ENCODE measurements around the gene TGM5. TPM values are rescaled to one million over a fixed set of nuclear protein-coding genes. Genes with fewer than 3 reads are reported as not detected.

The TGM5 gene
- total and polyA plus RNA-seq, 2 experiments from 2014 or later: not detected

DNA sequence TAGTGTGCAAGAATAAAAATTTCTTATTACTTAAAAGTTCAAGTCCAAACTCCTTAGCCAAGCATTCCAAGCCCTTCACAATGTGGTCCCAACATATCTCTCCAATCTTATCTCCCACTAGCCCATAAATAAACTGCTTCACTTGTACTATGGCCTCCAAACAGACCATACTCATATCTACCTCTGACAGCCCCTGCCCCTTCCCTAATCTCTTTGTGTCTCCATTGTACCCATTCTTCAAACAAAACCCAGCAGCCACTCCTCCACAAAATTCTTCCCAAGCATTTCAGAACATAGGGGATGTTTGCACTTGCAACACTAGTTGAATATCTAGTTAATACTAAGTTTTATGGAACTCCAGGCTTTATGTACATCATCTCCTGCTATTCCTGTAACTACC is 33.2 kb upstream of the TGM5 start:
- no peak overlapping the region for H3K4me2 ChIP-seq
- no peaks in the 10 kb centered on the region for H4K20me1 ChIP-seq (ENCODE audit: insufficient read depth, poor library complexity, severe bottlenecking)
- H3K9me2 ChIP-seq (replicated peaks; ENCODE audit: insufficient read depth): no peaks in the 10 kb centered on the region
- H3K36me3 ChIP-seq (replicated peaks; ENCODE audit: insufficient read depth, low read depth): no peaks in the 10 kb centered on the region
- no peak overlapping the region for H3K27ac ChIP-seq
- no peaks in the 10 kb centered on the region for H3K4me1 ChIP-seq (ENCODE audit: insufficient read depth)
- TF ChIP-seq CTCF (IDR thresholded peaks at IDR 0.05; ENCODE audit: poor library complexity) (no peak), EZH2phosphoT487 (IDR thresholded peaks at IDR 0.05; ENCODE audit: low read depth, severe bottlenecking, unreplicated experiment) (no peak)
- no peaks in the 10 kb centered on the region for H3K9me3 ChIP-seq (ENCODE audit: low read depth)
- H2AFZ ChIP-seq: no peak overlapping the region
- no peak overlapping the region for H3K4me3 ChIP-seq
- H3K27me3 ChIP-seq: peaks cover 7% of the 10 kb centered on the region
- DNase-seq (ENCODE audit: low spot score): no peak
- H3K79me2 ChIP-seq: no peaks in the 10 kb centered on the region

DNA sequence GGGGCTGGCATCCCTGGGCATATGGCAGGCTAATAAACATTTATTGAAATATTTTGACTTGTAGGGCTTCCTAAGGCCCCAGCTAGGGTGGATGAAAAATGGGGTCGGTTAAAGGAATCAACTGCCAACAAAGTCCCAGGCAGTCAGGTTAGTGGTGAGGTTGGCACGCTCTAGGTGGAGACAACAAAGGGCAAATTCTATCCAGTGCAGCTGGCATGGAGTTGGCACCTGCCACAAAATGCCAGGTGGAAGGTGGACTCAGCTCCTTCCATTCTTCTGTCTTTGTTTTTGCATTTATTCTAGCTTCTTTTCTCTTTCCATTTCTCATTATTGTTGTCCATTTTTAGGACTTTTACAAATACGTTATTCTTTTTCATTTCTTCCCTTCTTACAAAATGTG is 32.7 kb upstream of the TGM5 start:
- Histone ChIP-seq H3K4me1 (ENCODE audit: insufficient read depth) (no peaks in the 10 kb centered on the region), H3K9me2 (replicated peaks; ENCODE audit: insufficient read depth) (no peaks in the 10 kb centered on the region), H3K79me2 (no peaks in the 10 kb centered on the region), H3K36me3 (replicated peaks; ENCODE audit: insufficient read depth, low read depth) (no peaks in the 10 kb centered on the region), H3K4me2 (no peak overlapping the region), H3K27me3 (peaks cover 12% of the 10 kb centered on the region), H3K4me3 (no peak overlapping the region), H3K9me3 (ENCODE audit: low read depth) (no peaks in the 10 kb centered on the region), H2AFZ (no peak overlapping the region), H3K27ac (no peak overlapping the region), H4K20me1 (ENCODE audit: insufficient read depth, poor library complexity, severe bottlenecking) (no peaks in the 10 kb centered on the region)
- 91% methylated on average over 3 of the region's 3 CpGs for WGBS (ENCODE audit: low lambda C conversion rate, missing lambda C conversion rate)
- TF ChIP-seq EZH2phosphoT487 (IDR thresholded peaks at IDR 0.05; ENCODE audit: low read depth, severe bottlenecking, unreplicated experiment): no peak
- TF ChIP-seq CTCF (IDR thresholded peaks at IDR 0.05; ENCODE audit: poor library complexity): no peak
- no peak for TF ChIP-seq EZH2 (IDR thresholded peaks at IDR 0.05; ENCODE audit: borderline replicate concordance)
- DNase-seq (ENCODE audit: low spot score): no peak

DNA sequence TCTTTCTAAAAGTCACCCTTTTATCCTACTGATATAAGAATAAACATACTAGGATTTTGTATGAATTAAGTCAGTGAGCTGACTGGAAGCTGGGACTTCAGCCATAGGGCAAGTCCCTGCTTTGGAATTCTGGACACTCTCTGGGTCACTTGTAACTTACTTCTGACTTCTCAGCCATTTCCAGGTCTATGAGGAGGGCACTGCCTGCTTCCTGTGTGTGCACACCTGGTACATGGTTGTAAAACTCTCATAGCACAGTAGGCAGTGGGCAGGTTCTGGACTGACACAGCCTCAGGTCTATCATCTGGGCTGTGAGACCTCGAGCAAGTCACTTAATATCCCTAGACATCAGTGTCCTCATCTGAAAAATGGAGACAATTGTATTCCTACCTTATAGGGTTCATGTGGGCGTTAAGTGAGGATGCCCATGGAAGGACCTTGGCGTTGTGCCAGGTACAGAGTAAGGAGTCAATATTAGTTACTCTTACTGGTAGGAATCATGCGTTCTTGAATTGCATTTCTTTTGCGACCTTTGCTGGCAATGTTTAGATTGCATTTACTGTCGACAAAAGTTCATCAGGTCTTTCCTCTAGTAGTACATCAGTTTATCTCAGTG is 27.5 kb upstream of the TGM5 start:
- H3K4me3 ChIP-seq: no peak overlapping the region

More for the DNA sequence above, 27.5 kb upstream of the TGM5 start:
- Histone ChIP-seq H3K36me3 (replicated peaks; ENCODE audit: insufficient read depth, low read depth) (no peaks in the 10 kb centered on the region), H3K27ac (no peak overlapping the region), H3K4me2 (no peak overlapping the region), H3K27me3 (peaks cover 36% of the 10 kb centered on the region), H3K9me2 (replicated peaks; ENCODE audit: insufficient read depth) (no peaks in the 10 kb centered on the region), H3K79me2 (no peaks in the 10 kb centered on the region), H3K4me1 (ENCODE audit: insufficient read depth) (no peaks in the 10 kb centered on the region), H4K20me1 (ENCODE audit: insufficient read depth, poor library complexity, severe bottlenecking) (no peaks in the 10 kb centered on the region), H2AFZ (no peak overlapping the region), H3K9me3 (ENCODE audit: low read depth) (no peaks in the 10 kb centered on the region)
- 85% methylated on average over 6 of the region's 6 CpGs for WGBS (ENCODE audit: low lambda C conversion rate, missing lambda C conversion rate)
- no peak for DNase-seq (ENCODE audit: low spot score)
- TF ChIP-seq CTCF (IDR thresholded peaks at IDR 0.05; ENCODE audit: poor library complexity) (no peak), EZH2 (IDR thresholded peaks at IDR 0.05; ENCODE audit: borderline replicate concordance) (no peak), EZH2phosphoT487 (IDR thresholded peaks at IDR 0.05; ENCODE audit: low read depth, severe bottlenecking, unreplicated experiment) (no peak)

All from hepatocyte (in vitro differentiated cells).